ENCODE measurements around the gene IL9R.

DNA sequence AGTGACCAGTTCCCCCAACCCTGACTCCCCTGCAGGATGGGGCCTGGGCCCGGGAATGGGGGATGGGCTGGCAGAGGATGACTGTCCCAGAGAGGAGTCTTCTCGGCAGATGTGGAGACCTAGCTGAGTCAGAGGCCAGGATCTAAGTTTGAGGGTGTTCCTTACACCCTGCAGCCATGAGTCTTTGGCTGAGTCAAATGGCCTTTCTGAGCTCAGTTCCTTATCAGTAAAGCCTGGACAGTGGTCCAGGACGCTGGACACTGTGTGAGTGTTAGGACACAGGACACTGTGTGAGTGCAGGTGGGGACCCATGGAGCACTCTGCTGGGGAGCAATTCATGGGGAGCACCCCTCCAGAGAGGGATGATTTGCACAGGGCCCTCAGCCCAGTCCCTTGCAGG, 5.0 kb downstream of the IL9R start:
- TF ChIP-seq POLR2A (IDR thresholded peaks at IDR 0.05): no peak
- TF ChIP-seq, protein P1, sequence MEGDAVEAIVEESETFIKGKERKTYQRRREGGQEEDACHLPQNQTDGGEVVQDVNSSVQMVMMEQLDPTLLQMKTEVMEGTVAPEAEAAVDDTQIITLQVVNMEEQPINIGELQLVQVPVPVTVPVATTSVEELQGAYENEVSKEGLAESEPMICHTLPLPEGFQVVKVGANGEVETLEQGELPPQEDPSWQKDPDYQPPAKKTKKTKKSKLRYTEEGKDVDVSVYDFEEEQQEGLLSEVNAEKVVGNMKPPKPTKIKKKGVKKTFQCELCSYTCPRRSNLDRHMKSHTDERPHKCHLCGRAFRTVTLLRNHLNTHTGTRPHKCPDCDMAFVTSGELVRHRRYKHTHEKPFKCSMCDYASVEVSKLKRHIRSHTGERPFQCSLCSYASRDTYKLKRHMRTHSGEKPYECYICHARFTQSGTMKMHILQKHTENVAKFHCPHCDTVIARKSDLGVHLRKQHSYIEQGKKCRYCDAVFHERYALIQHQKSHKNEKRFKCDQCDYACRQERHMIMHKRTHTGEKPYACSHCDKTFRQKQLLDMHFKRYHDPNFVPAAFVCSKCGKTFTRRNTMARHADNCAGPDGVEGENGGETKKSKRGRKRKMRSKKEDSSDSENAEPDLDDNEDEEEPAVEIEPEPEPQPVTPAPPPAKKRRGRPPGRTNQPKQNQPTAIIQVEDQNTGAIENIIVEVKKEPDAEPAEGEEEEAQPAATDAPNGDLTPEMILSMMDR (IDR thresholded peaks at IDR 0.05): no peak
